Activated naive CD8-positive, alpha-beta T cell treated with anti-CD3 and anti-CD28 coated beads, Interleukin-2, amount 50 U/mL, for 16 hours (primary cell): ENCODE results near the gene IL18RAP.

ENCODE experiments used
- DNase-seq: peaks from one replicate; pipeline ENCODE4 v3.0.0-alpha.2; 2020; ENCODE audit warnings: low read depth, low spot score

IL18RAP gene

DNA sequence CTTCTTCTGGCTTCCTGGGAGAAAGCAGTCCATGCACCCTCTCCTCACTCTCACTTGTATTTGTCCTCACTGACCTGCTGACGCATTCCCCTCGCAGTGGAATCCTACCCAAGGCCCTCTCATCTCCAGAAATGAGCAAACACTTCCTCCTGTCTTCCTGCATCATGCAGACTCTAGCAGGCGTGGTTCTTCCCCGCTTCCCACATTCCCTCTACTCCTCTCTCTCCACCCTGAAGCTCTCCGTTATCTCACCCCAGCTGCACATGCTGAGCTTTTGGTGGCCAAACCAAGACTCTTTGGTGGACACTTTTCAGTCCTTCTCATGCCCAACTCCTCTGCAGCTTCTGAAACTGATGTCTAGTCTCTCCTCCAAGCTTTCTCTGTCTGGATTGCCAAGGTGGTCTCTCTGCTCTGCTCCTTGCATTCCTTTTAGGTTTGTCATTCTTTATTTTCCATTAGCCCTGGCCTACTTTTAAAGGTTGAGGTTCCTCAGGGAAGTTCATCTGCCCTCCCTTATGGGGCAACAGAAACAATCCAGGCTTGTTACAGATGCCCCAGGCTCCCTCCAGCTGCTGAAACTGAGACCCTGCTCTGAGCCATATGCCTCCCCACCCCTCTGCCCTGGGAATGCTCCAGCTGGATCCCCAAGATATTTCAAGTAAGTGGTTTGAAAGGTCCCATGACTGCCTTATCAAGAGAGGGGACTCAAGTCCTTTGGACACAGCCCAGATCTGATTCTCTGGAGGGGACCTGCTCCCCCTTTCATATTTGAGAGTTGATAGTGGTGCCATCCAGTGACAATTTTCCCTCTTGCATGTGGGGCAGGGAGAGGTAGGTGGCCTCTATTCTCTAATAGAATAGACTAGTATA is 835 bp upstream of the IL18RAP start:
- no peak for DNase-seq

DNA sequence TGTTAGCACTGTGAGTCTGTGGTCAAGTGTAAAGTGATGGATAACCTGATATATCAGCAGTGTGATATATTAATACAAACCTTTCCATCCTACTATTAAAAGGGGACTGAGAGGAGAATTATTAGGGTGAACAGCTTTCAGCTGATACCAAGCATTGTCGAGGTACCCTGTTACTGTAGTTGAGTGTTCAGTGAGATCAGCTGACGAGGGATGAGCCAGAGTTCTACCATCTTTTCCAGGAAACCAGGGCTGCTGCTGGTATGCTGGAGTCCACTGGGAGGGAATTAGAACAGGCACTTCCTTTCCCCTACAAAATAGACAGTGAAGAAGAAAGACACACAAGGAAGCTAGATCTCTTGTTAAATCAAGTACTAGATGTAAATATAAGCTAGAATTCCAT is 408 bp downstream of the IL18RAP start:
- DNase-seq, result no peak

DNA sequence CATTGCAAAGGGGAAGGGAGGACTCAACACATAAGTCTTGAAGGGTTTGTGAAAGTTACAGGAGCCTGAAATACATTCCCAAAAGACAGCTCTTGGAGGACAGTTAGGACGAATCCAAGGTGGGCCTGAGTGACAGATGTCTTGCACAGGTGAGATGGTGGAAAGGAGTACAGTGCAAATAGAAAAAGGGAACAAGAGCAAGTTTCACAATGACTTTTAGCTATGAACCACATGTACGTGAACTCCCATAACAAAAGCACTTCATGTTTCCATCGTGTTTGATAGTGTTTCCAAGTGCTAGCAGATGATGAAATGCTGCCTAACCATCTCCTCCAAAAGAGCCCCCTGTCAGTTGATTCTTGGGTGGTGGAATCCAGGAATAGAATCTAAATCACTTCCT is 1.8 kb downstream of the IL18RAP start:
- DNase-seq, result no peak

DNA sequence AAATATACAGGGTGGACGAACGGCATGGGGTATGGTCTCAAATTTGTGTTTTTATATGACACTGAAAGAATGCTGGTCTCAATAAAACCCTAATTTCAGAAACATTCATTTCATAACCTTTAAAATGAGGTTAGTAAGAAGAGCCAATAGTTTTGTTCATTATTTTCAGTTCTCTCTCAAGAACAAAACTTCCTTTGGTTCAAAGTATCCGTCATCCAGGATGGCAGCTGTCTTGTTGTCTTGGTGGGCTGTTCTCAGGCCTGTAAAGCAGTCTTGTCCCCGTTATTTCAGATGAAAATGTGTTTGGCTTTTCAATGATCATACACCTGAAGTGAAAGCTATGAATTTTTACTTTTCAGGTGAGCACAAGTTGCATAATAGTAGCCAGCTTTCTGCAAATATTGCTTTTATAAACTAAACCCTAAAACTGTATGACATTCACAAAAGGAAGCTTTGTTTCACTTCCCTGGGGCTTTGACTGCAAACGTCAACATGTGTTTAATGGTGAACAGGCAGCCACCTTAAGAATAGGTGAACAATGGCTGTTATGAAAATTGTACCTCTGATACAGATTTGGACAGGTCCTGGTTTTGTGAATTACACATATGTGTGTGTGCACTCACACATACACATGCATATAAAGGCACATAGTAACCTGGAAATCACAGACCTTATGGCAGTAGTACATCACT is 2.6 kb downstream of the IL18RAP start:
- DNase-seq, result no peak

DNA sequence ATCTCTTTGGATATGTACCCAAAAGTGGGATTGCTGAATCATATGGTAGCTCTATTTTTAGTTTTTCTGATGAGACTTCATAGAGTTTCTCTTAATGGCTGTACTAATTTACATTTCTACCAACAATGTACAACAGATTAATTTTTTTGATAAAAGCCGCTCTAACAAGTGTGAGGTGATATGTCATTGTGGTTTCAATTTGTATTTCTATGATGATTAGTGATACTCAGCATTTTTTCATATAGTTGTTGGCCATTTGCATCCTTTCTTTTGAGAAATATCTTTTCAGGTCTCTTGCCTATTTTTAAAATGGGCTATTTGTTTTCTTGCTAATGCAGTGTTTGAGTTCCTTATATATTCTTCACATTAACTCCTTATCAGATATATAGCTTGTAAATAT is 4.3 kb downstream of the IL18RAP start:
- no peak for DNase-seq

DNA sequence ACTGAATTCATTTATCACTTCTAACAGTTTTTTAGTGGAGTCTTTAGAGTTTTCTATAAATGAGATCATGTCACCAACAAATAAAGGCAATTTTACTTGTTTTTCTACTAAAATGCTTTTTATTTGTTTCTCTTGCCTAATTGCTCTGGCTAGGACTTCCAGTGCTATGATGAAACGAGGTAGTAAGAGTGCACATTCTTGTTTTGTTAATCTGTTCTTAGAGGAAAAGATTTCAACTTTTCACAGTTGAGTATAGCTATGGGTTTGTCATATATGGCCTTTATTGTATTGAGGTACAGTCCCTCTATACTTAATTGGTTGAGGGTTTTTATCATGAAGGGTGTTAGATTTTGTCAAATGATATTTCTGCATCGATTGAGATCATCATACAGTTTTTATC is 5.6 kb downstream of the IL18RAP start:
- no peak for DNase-seq

DNA sequence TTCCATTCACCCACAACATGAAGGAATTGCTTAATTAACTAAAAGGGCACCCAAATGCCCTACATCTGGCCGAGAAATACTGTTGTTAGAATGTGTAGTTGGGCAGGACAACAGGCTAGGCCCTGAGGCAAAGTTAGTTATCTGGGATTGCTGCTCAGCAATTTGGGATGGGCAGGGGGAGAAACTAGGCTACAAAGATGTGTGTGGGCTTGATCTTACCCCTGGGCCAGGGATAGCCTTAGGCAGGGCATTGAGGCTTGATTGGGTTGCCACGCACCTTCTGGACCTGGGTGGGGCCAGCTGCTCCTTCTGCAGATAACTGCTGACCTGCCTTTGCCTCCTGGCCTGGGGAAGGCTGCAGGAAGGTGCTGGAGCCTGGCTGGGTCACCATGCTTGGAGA is 9.4 kb downstream of the IL18RAP start:
- DNase-seq, result no peak

DNA sequence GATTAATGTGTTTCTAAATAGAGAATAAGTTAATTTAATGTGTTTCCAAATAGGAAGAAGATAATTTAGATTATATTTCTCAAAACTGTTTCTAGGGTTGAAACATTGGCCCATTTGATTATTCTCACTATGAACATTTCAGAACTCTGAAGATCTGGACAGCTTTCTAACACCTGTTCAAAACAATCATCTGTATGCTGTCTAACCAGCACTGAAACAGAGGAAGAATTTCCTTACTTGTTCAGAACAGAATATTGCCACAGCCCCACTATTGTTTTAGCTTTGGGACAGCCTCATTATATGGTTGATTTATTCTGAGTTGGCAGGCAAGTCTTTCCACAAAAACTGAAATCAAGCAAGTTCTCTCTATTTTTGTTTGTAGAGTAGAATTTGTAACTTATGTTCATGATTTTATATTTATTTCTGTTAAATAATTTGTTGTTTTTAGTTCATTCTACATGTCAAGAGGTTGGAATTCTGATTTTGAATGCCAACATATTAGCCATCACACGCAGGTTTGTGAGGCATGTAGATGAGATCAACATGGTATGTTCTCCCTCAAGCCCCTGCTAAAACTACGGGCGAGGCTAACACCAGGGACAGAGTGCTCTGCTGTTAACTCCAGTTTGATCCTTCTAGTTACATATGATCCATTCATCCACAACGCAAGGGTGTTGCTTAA is 11.2 kb downstream of the IL18RAP start:
- no peak for DNase-seq

DNA sequence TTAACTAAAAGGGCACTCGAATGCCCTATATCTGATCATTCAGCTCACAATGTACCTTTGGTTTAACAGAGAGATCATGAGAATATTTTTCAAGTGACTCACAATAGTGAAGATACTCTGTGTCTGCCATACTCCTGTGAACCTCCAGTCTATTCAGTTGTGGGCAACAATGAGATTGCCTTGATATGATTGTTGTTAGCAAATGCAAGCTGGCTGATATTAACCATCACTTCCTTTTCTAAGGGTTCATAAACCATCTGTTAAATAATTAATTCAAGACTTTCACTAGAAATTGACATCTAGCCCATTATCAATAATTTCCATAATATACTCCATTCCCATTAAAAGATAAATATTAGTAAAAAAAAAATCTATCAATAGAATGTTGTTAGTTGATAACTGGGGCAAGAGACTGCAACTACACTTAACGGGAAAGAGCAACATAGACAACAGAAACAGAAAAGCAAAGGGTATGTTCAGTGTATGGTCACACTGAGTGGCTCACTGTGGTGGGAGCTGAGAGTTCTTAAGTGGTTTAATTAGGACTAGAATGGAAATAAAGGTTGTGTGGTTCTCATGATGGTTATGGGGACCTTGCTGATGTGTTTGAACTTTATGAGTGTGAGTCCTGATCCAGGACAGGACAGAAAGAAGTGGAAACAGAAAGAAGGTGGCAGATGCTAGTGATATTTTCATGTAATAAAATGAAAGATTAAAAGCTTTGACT is 11.9 kb downstream of the IL18RAP start:
- DNase-seq, result no peak

DNA sequence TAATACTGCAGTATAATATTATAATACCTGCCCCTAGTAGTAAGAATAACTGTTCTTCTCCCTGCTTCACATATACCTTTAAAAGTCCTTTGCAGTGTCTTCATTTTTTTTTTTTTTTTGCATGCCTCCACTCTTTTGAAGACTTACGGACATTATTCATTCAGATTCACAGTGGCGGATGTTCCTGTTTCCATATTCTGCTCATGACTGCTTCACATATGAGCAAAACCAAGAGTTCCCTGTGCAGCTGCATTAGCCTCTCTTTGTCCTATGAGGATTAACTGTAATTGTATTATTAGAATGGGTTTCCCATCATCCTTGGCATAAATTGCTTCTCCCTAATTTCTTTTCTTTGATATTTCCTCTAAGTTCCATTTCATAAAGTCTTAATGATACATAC is 12.8 kb downstream of the IL18RAP start:
- DNase-seq, result no peak

DNA sequence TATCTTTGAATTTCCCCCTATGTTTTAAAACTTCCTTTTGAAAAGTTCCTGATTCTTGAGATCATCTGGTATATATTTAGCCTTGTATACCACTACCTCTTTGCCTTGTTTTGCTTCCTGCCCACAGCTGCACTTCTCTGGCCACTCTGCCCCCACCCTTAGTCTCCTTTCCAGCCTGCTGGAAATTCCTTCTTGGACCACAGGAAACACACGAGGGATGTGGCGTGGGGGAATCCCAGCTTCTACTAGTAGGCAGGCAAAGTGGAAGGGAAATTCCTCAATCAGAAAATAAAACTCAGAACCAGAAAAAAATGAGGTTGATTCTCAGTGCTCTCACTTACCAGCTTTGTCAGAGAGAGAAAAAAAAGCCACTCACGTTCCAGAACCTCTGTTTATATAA is 13.4 kb downstream of the IL18RAP start:
- no peak for DNase-seq

DNA sequence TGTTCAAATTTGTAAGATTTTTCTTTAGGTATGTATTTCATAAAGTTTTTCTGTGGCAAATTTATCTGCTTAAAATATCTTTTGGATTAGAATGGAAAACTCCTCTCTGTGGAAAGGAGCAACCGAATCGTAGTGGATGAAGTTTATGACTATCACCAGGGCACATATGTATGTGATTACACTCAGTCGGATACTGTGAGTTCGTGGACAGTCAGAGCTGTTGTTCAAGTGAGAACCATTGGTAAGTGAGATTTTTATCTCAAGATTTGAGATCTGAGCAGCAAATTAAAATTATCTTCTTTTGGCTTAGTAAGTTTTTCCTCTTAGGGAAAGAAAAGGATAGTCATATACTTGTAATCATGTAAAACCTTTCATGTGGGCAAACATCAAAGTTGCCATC is 14.2 kb downstream of the IL18RAP start:
- no peak for DNase-seq

DNA sequence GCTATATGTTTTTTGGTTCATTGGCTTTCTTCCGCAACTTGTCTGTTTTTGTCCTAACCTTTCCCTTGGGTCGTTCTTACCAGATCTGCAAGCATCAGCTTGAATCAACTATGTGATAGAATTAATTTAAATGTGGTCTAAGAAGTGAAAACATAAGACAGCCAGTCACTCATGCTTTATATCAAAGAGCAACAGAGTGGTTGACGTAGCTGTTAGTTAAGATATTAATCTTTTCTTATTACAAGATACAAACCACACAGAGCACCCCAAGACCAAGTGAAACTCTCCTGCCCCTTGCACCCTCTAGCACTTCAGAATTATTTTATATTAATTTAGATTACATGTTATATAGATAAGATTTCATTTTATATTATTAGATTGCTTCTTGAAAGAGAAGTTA is 15.2 kb downstream of the IL18RAP start:
- no peak for DNase-seq

DNA sequence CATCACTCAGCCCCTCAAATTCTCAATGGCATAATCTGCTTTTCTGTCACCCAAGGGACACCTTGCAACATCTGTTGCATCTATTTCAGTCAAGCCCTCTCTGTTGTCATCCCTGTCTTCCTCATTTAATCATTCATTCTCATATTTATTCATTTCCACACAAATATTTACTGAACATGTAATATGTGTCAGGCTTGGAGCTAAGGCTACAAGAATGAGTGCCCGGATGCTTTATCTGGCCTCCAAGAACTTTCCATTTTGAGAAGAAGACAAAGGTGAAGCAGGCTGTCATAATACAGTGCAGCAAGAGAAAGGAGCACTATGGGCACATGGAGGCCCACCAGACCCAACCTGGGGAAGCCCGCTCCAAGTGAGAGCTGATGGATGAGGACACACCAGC is 15.6 kb downstream of the IL18RAP start:
- no peak for DNase-seq

DNA sequence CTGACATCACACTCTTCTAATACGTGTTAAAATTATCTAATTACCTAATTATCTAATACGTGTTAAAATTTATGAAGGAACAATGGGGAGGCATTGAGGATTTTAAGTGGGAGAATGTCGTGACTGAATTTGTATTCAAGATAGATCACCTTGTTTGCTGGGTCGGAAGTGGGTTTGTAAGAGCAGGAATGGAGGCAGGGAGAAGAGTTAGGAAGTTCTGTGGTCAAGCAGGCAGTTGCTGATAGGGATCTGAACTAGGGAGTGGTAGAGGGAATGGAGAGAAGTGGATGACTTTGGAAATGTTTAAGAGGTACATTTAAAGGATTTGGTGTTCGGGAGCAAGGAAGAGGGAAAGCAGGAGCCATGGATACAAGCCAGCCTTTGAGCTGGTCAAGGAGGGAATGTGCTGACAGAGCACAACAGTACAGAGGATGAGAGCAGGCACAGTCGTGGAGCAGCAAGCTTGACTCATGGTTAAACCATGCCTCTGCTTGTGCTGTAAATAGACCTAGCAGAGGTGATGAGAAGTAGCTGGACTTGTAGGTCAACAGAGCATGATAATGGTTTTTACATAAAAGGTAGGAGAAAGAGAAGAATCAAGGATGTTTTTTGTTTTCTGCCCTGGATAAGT is 16.2 kb downstream of the IL18RAP start:
- DNase-seq, result no peak

DNA sequence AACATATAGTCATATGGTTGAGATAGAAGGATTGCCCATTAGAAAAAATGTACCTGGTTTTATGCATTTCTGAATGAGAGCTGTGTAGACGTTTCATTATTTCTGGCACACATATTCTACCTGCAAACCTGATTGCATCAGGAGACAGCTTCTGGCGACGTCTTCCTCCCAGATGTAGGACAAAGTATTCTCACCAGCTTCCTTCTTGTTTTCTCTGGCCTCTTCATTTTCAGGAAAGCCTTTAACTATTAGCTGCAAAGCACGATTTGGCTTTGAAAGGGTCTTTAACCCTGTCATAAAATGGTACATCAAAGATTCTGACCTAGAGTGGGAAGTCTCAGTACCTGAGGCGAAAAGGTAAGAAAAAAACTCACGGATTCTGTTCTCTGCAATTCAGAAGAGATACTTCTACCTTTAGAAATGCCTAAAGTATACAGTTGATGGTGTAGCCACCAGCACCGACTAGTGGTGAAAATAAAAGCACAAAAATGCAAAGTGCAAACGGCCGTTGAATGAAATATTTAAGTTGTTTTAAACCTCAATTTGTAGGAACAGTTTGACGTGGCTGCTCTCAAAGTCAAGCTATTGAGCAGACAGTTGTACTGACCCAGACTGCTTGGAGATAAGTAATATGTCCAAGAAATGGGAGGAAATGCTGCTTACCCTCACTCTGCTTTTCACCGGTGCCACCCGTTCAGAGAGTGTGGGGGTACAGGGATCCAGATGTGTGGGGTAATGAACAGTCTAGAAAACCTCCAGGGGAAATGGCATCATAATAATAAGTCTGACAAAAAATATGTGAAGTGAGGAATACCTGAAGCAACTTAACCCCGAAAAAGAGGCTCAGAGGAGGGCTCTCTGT is 20.2 kb downstream of the IL18RAP start:
- peak; percentile 24 for DNase-seq

DNA sequence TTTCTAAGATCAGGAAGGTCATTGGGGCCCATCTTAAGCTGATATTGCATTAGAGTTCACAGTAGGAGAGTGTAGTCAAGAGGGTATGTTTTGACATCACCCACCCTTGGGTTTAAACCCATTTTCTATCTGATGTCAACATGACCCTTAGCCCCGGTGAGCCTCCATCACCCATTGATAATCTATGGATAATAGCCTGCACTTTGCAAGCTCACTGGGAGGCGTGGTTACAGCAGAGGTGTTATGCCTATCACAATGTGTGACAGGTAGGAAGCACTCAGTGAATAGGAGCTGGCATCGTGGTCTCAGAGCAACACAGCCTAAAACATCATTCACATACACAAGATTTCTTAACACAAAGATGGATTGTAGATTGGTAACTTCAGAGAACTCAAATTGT is 21.3 kb downstream of the IL18RAP start:
- DNase-seq, result no peak

DNA sequence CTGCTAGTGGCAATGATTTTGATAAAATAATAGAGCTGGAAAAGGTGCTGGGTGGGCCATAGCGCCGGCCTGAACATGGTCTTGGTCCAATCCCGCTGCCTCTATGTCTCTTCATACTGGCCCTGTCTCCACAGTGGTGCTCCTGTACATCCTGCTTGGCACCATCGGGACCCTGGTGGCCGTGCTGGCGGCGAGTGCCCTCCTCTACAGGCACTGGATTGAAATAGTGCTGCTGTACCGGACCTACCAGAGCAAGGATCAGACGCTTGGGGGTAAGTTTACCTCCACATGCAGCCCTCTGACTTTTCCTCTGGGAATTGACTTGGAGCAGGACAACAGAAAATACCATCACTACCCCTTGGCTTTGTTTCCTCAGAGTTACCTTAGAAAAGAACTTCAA is 24.0 kb downstream of the IL18RAP start:
- no peak for DNase-seq

DNA sequence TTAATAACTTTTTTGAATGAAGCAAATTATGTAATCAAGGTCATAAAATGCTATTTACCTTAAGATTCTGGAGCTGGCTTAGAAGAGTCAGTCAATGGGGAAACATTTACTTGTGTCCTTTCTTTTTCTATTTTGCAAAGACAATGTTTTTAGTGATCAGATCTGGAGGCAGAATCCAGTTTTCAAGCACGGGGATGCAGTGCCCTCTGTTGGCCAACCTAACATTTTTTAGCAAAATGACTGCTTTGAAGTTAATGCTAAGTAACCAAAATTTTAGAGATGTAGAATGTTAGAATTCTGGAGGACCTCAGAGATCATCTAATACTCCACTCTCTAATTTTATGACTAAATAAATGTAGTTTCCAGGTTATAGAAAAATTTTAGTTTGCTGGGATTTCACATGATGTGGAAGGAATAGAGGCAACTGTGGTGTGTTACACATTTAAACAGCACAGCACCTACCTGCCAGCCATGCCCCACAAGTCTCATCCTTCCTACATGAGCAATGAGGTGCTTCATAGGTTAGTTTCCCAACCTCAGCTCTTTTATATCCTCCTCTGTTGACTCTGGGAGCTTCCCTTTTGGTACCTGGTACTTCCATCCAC is 26.5 kb downstream of the IL18RAP start:
- DNase-seq, result peak; percentile 47

DNA sequence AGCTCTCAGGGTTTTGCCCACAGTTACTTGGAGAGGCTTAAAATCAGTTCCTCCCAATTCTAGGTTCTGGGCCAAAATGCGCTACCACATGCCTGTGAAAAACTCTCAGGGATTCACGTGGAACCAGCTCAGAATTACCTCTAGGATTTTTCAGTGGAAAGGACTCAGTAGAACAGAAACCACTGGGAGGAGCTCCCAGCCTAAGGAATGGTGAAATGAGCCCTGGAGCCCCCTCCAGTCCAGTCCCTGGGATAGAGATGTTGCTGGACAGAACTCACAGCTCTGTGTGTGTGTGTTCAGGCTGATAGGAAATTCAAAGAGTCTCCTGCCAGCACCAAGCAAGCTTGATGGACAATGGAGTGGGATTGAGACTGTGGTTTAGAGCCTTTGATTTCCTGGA is 29.0 kb downstream of the IL18RAP start:
- DNase-seq, result no peak
